Hematopoietic multipotent progenitor cell treated with erythropoietin and hydrocortisone succinate and interleukin-3 and kit ligand, for 17 days (in vitro differentiated cells): ENCODE measurements around the gene ARHGAP44.

Source experiments
- DNase-seq: peaks from one replicate; pipeline ENCODE4 v3.0.0-alpha.2; 2015; ENCODE audit warnings: low spot score

ARHGAP44 gene

GRCh38 chr17:12789481-12790248 is at the start of gene ARHGAP44:
TSS of gene ARHGAP44 (plus strand) at chr17:12789498. CDS start at chr17:12789839, 341 bp downstream.
- DNase-seq, result no peak

- no peak for DNase-seq
These were observed 49.8 kb upstream of the ARHGAP44 start for GRCh38 chr17:12739500-12739899.

- no peak for DNase-seq
These were observed 46.3 kb upstream of the ARHGAP44 start for GRCh38 chr17:12743046-12743445.

GRCh38 chr17:12744298-12744697 is 45.0 kb upstream of the ARHGAP44 start:
- no peak for DNase-seq

GRCh38 chr17:12744786-12745185 is 44.5 kb upstream of the ARHGAP44 start:
- no peak for DNase-seq

GRCh38 chr17:12745486-12745885 is 43.8 kb upstream of the ARHGAP44 start:
- DNase-seq, result no peak

- no peak for DNase-seq
These were observed 32.5 kb upstream of the ARHGAP44 start for GRCh38 chr17:12756786-12757185.

- no peak for DNase-seq
These were observed 30.2 kb upstream of the ARHGAP44 start for GRCh38 chr17:12759090-12759489.

GRCh38 chr17:12765548-12765947 is 23.8 kb upstream of the ARHGAP44 start:
- no peak for DNase-seq

GRCh38 chr17:12768255-12768654 is 21.0 kb upstream of the ARHGAP44 start:
- DNase-seq, result no peak

- no peak for DNase-seq
These were observed 19.3 kb upstream of the ARHGAP44 start for GRCh38 chr17:12769981-12770380.

- no peak for DNase-seq
These were observed 16.1 kb upstream of the ARHGAP44 start for GRCh38 chr17:12773153-12773552.

GRCh38 chr17:12789075-12789480 is 220 bp upstream of the ARHGAP44 start:
- DNase-seq, result no peak

- DNase-seq, result no peak
These were observed 1.2 kb downstream of the ARHGAP44 start for GRCh38 chr17:12790249-12791106.

- DNase-seq, result no peak
These were observed 5.7 kb downstream of the ARHGAP44 start for GRCh38 chr17:12794919-12795532.

GRCh38 chr17:12800855-12801365 is 11.6 kb downstream of the ARHGAP44 start:
- no peak for DNase-seq

GRCh38 chr17:12806630-12807029 is 17.3 kb downstream of the ARHGAP44 start:
- DNase-seq, result no peak

GRCh38 chr17:12808723-12809122 is 19.4 kb downstream of the ARHGAP44 start:
- DNase-seq, result no peak

- no peak for DNase-seq
These were observed 23.6 kb downstream of the ARHGAP44 start for GRCh38 chr17:12812877-12813276.

- no peak for DNase-seq
These were observed 24.4 kb downstream of the ARHGAP44 start for GRCh38 chr17:12813664-12814063.

GRCh38 chr17:12814718-12815117 is 25.4 kb downstream of the ARHGAP44 start:
- DNase-seq, result no peak

- DNase-seq, result no peak
These were observed 26.4 kb downstream of the ARHGAP44 start for GRCh38 chr17:12815642-12816141.
